GM19395 (cell line): Measurements from ENCODE around the gene HBD.

ENCODE experiments used
- ATAC-seq: cut with Tn5 transposase; IDR thresholded peaks from one replicate; pipeline ENCODE4 v1.9.1; 2021; ENCODE audit warnings: mild to moderate bottlenecking, moderate library complexity; ENCODE audit not compliant: unreplicated experiment

Gene HBD

DNA sequence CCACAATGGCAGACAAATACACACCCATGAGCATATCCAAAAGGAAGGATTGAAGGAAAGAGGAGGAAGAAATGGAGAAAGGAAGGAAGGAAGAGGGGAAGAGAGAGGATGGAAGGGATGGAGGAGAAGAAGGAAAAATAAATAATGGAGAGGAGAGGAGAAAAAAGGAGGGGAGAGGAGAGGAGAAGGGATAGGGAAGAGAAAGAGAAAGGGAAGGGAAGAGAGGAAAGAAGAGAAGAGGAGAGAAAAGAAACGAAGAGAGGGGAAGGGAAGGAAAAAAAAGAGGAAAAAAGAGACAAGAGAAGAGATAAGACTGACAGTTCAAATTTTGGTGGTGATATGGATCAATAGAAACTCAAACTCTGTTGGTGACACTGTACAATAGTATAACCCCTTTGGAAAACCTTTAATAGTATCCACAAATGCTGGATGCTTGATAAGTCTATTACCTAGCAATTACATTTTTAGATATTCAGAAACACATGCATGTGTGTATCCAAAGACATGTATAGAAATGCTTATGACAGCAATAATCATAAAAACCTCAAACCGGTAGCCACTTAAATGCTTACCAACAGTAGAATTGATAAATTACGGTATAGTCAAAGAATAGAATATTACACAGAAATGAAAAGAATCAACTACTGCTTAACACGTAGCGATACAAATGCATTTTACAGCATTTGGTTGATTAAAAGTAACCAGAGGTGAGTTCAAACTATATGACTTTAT is 1.2 kb upstream of the HBD start:
- no peak for ATAC-seq

DNA sequence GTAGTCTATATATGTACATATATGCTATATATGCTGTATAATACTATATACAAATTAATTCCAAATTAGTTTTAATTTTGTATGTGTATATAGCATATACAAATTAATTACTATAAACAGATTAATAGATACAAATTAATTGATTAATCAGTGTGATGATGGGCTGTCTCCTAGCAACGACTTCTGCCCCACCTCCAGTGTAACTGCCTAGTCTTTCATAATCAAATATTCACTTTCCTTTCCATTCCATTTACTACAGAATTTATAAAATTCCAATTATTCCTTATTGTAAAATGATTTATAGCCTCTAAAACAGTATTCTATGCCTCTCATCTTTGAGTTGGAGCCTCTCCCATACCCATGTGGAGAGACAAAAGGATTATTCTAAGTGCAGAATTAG is 976 bp downstream of the HBD start:
- no peak for ATAC-seq

DNA sequence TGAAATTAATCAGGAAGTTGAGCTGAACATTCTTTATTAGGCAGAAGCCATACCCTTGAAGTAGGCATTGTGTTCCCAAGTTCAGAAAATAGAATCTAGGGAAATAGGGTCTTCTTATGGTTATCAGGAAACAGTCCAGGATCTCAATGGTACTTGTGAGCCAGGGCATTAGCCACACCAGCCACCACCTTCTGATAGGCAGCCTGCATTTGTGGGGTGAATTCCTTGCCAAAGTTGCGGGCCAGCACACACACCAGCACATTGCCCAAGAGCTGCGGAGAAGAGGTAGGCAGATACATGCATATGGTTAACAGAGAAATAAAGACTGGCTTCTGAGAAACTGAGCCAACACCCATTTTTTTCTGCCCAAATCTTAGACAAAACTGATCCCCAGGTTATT is 1.5 kb downstream of the HBD start:
- ATAC-seq: no peak

GRCh38 chr11:5232176-5232575 is 2.1 kb downstream of the HBD start:
- no peak for ATAC-seq

GRCh38 chr11:5231111-5231510 is 3.2 kb downstream of the HBD start:
- ATAC-seq: no peak

DNA sequence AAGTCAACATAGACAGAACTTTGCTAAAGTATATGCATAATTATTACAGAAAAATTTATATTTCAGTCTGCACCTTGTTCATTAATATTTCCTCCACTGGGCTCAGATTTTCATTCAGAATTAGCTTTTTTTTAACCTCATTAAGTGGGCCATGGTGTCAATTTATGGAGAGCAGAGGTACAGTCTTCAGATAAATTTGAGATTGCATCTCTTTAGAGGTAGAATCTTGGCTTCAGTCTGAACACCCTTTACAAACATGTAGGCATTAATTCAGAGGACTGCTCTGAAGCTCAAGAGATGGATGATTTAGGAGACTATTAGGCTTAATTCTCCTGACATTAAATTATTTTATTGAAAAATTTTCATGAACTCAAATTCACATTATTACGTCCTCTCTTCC is 4.0 kb downstream of the HBD start:
- ATAC-seq: no peak

GRCh38 chr11:5229796-5230195 is 4.5 kb downstream of the HBD start:
- ATAC-seq: no peak

DNA sequence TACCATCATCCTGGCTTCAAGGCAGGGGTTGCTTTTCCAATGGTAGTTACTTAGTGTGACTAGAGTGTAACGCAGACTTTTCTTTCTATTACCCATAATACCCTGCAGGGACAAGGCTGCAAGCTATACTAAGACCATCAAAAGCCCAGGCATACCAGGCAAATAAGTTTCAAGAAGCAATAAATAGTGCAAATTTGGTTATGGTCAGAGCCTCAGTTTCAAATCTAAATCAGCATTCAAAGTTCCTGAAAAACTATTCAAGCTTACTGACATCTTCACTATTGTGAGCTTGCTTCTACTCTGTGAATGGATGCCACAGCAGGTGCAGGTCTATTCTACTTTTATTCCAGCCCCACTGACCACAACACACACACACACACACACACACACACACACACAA is 4.9 kb downstream of the HBD start:
- ATAC-seq: no peak

DNA sequence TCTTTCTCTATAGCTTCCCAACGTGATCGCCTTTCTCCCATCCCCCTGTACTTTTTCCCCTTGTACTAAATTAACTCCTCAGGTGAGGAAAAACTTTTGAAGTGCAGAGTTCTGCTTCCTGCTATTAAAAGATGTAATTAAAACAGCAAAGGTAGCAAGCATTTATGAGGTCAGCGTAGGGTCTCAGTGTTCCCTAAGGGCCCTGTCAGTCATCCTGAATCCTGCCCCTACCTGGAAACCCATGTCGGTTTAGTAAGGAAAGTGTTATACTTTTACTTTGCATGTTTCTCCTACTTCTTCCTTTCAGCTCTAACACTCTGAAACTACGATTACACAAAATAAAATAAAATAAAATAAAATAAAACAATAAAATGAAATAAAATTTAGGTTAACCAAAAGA is 6.2 kb downstream of the HBD start:
- ATAC-seq: no peak

GRCh38 chr11:5227681-5228080 is 6.6 kb downstream of the HBD start:
- no peak for ATAC-seq

- ATAC-seq: no peak
These were observed 7.5 kb downstream of the HBD start, which contains the start of gene HBB for GRCh38 chr11:5226732-5227310. Gene HBB, minus strand, starts transcription at chr11:5227071. Its CDS starts 50 bp downstream, at chr11:5227021.

GRCh38 chr11:5225480-5225871 is 8.8 kb downstream of the HBD start:
- no peak for ATAC-seq

- ATAC-seq: no peak
These were observed 9.5 kb downstream of the HBD start for GRCh38 chr11:5224538-5225479.

GRCh38 chr11:5223686-5224085 is 10.6 kb downstream of the HBD start:
- no peak for ATAC-seq

DNA sequence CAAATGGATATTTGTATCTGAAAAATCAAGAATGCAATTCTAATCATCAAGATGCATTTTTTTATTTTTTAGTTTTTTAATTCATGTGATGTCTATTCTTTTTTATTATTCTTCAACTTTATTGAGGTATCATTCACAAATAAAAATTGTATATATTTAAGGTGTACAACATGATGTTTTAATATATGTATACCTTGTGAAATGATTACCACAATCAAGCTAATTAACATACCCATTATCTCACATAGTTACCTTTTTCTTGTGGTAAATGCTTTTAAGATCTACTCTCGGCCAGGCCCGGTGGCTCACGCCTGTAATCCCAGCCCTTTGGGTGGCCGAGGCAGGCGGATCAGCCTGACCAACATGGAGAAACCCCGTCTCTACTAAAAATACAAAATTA is 11.1 kb downstream of the HBD start:
- ATAC-seq: no peak

DNA sequence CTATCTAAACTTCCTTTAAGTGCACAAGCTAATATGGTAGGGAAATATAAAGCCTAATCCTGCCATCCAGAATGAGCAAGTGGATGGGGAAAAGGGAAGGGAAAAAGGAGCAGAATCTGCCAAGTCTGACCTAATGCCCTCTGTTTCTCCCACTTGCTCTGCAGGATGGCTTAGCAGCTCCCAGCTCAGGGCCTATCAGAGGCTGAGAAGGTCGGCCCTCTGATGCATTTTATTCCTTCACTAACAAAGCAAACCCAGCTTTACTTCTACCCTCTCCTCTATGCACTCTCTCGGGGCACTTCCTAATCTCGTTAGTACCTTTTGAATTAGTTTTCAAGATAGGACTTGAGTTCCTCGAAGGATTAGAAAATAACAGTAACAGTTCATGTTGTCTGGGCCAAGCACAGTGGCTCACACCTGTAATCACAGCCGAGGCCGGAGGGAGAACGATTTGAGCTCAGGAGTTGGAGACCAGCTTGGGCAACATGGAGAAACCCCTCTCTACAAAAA is 23.9 kb downstream of the HBD start:
- ATAC-seq: no peak

- no peak for ATAC-seq
These were observed 29.5 kb downstream of the HBD start for GRCh38 chr11:5204787-5205186.

DNA sequence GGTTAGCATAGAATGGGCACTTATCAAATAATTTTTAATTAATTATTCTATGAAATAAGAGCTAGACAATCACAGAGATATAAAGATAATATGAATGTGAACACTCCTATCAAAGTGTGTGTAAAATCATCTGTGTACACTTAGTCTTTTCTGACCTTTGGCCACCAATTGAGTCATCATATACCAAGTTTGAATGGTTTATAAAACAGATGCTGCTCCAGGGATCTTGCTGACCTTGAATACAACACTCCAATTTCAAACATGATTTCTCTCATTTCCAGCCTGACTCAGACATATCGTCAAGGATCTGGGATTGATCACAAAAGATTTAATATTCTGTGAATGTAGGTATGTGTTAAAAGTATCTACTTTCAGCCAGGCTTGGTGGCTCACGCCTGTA is 30.9 kb downstream of the HBD start:
- ATAC-seq: no peak

- no peak for ATAC-seq
These were observed 33.7 kb downstream of the HBD start, which contains the start of gene OR51V1 for GRCh38 chr11:5200582-5200981. Gene OR51V1, minus strand, starts transcription at chr11:5200682. Its CDS starts 0 bp downstream, at chr11:5200682.

- ATAC-seq: no peak
These were observed 36.0 kb downstream of the HBD start for GRCh38 chr11:5198285-5198684.

DNA sequence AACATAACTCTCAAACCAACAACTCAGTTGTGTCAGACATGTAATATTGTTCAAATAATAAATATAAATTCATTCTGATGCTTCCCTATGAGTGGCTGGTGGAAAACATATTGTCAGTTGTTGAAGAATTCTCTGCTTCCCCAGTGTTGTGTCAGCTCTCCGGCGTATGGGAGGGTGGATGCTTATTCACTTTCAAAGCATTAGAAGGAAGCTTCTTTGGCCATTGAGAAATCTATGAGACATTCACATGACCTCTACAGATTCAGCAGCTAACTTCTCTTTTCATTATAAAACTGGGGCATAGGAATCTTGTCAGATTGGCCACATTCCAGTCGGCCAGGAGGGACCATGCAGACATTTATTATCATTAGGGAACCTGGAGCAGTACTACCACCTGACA is 36.7 kb downstream of the HBD start:
- no peak for ATAC-seq
